Neural progenitor cell (in vitro differentiated cells): ENCODE data around the gene GBF1. TPM values are rescaled to one million over a fixed set of nuclear protein-coding genes. Genes with fewer than 3 reads are reported as not detected.
"Not testable (repeated sequence)": the region's sequence is repeated elsewhere in the genome, so short reads cannot be mapped to it uniquely, and the experiment has no call there.

Experiments
- DNase-seq: peaks from one replicate; pipeline ENCODE4 v3.0.0-alpha.2; 2016; ENCODE audit warnings: low spot score
- H2AFZ ChIP-seq: fragments of 200-600 bp; sonication (generic); replicated peaks from 2 replicates; pipeline ENCODE4 v1.6.1; 2016; ENCODE audit warnings: antibody characterized with exemption
- H3F3A ChIP-seq: fragments of 200-600 bp; sonication (generic); 2 replicates; pipeline ENCODE4 v1.6.1; 2016; ENCODE audit warnings: antibody characterized with exemption, low read depth
- H3K27ac ChIP-seq: fragments of 200-600 bp; sonication (generic); 2 replicates; pipeline ENCODE4 v1.5.1; 2016; ENCODE audit warnings: mild to moderate bottlenecking
- H3K27me3 ChIP-seq: fragments of 200-600 bp; sonication (generic); 2 replicates; pipeline ENCODE4 v1.6.1; 2016; ENCODE audit warnings: mild to moderate bottlenecking, moderate library complexity
- H3K36me3 ChIP-seq: fragments of 200-600 bp; sonication (generic); 2 replicates; pipeline ENCODE4 v1.5.1; 2016
- H3K4me1 ChIP-seq: fragments of 200-600 bp; sonication (generic); 2 replicates; pipeline ENCODE4 v1.6.1; 2016; ENCODE audit warnings: mixed run types
- H3K4me2 ChIP-seq: fragments of 200-600 bp; sonication (generic); 2 replicates; pipeline ENCODE4 v1.6.1; 2016
- H3K4me3 ChIP-seq: fragments of 200-600 bp; sonication (generic); 2 replicates; pipeline ENCODE4 v1.5.1; 2016
- H3K79me2 ChIP-seq: fragments of 200-600 bp; sonication (generic); 2 replicates; pipeline ENCODE4 v1.6.1; 2016; ENCODE audit warnings: low read depth
- H3K9ac ChIP-seq: fragments of 200-600 bp; sonication (generic); 2 replicates; pipeline ENCODE4 v1.6.1; 2016
- H3K9me3 ChIP-seq: fragments of 200-600 bp; sonication (generic); 2 replicates; pipeline ENCODE4 v1.5.1; 2016; ENCODE audit warnings: low read depth
- H4K20me1 ChIP-seq: fragments of 200-600 bp; sonication (generic); 2 replicates; pipeline ENCODE4 v1.6.1; 2016; ENCODE audit warnings: low read depth
- H3K27ac Mint-ChIP-seq: 3 replicates; pipeline ENCODE4 v1.8.0; 2021; ENCODE audit warnings: mixed read lengths
- H3K27me3 Mint-ChIP-seq: 2 replicates; pipeline ENCODE4 v1.8.0; 2022; ENCODE audit warnings: low read depth, mild to moderate bottlenecking, inconsistent platforms, moderate library complexity, mixed read lengths; ENCODE audit not compliant: insufficient read depth
- H3K36me3 Mint-ChIP-seq: 3 replicates; pipeline ENCODE4 v1.8.0; 2021; ENCODE audit warnings: mixed read lengths
- H3K4me1 Mint-ChIP-seq: 3 replicates; pipeline ENCODE4 v1.8.0; 2021; ENCODE audit warnings: mixed read lengths
- H3K4me3 Mint-ChIP-seq: 3 replicates; pipeline ENCODE4 v1.8.0; 2021; ENCODE audit warnings: mild to moderate bottlenecking, moderate library complexity, mixed read lengths
- H3K9me3 Mint-ChIP-seq: 3 replicates; pipeline ENCODE4 v1.8.0; 2020; ENCODE audit warnings: mixed read lengths
- EZH2 ChIP-seq: fragments of 200-600 bp; sonication (generic); IDR thresholded peaks from 2 replicates; pipeline ENCODE4 v1.6.1; 2017; ENCODE audit warnings: antibody characterized with exemption, mild to moderate bottlenecking, moderate library complexity
- EZH2phosphoT487 ChIP-seq: fragments of 200-600 bp; sonication (generic); IDR thresholded peaks from 2 replicates; pipeline ENCODE4 v1.6.1; 2017; ENCODE audit warnings: antibody characterized with exemption
- total RNA-seq: library from RNA; depleted of rRNA; stranded (reverse); fragments of >200 nt; gene quantifications from 2 replicates; pipeline ENCODE4 v1.2.3, GENCODE V29; 2015; ENCODE audit warnings: low replicate concordance
- TF ChIP-seq, protein P1 (sequence below): fragments of 200-600 bp; sonication (generic); IDR thresholded peaks from 2 replicates; pipeline ENCODE4 v1.5.1; 2017; ENCODE audit warnings: antibody characterized with exemption, mild to moderate bottlenecking

Gene GBF1
- total RNA-seq, 1 donor from 2014 or later, result 23.5 TPM

DNA sequence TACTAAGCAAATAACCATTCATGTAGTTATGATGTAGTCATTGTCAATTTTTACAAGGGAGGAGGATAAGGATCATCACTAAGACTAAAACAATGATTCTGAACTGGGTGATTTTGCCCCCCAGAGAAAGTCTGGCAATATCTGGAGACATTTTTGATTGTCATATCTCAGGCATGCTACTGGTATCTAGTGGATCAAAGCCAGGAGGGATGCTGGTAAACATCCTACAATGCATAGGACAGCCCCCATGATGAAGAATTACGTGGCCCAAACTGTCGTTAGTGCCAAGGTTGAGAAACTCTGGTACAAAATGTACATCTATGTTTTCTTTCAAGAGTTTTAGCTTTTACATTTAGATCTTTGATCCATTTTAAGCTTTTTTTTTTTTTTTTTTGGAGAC, 57.3 kb downstream of the GBF1 start:
- no peaks in the 10 kb centered on the region for H3F3A ChIP-seq
- no peak overlapping the region for H3K27ac ChIP-seq
- no peak overlapping the region for H2AFZ ChIP-seq
- no peak overlapping the region for H3K4me2 ChIP-seq
- Mint-ChIP-seq H3K27ac (no peak overlapping the region), H3K27me3 (peaks cover 3% of the 10 kb centered on the region), H3K36me3 (peaks cover 10% of the 10 kb centered on the region), H3K9me3 (peaks cover 3% of the 10 kb centered on the region), H3K4me3 (no peak overlapping the region), H3K4me1 (peaks cover 6% of the 10 kb centered on the region)
- H3K79me2 ChIP-seq, result no peaks in the 10 kb centered on the region
- no peaks in the 10 kb centered on the region for H4K20me1 ChIP-seq
- H3K27me3 ChIP-seq, result no peaks in the 10 kb centered on the region
- H3K9me3 ChIP-seq, result no peaks in the 10 kb centered on the region
- no peaks in the 10 kb centered on the region for H3K36me3 ChIP-seq
- no peak overlapping the region for H3K9ac ChIP-seq
- H3K4me1 ChIP-seq, result no peaks in the 10 kb centered on the region
- no peak overlapping the region for H3K4me3 ChIP-seq
- TF ChIP-seq, protein P1, sequence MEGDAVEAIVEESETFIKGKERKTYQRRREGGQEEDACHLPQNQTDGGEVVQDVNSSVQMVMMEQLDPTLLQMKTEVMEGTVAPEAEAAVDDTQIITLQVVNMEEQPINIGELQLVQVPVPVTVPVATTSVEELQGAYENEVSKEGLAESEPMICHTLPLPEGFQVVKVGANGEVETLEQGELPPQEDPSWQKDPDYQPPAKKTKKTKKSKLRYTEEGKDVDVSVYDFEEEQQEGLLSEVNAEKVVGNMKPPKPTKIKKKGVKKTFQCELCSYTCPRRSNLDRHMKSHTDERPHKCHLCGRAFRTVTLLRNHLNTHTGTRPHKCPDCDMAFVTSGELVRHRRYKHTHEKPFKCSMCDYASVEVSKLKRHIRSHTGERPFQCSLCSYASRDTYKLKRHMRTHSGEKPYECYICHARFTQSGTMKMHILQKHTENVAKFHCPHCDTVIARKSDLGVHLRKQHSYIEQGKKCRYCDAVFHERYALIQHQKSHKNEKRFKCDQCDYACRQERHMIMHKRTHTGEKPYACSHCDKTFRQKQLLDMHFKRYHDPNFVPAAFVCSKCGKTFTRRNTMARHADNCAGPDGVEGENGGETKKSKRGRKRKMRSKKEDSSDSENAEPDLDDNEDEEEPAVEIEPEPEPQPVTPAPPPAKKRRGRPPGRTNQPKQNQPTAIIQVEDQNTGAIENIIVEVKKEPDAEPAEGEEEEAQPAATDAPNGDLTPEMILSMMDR, result no peak
- TF ChIP-seq EZH2phosphoT487 (no peak), EZH2 (no peak)
- DNase-seq, result no peak

DNA sequence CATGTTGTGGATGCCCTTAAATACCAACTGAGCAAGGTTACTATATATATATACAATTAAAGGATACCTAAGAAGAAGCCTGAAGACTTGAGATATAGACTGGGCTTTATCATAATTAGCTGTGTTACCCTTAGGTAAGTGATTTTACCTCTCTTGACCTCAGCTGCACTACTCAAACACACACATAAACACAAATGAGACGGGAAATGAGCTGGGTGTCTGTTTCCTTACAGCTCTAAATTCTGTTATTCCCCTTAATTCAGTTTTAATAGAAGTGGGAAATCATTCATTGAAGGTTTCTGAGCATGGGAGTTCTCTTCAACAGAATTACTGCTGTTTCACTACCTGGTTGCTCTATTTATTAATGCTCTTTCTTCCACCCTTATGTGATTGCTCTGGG, 60.7 kb downstream of the GBF1 start:
- Histone ChIP-seq H3K9ac (no peak overlapping the region), H3K4me1 (peaks cover 6% of the 10 kb centered on the region), H3K79me2 (peaks cover 2% of the 10 kb centered on the region), H3K36me3 (no peaks in the 10 kb centered on the region), H4K20me1 (no peaks in the 10 kb centered on the region), H3K4me2 (no peak overlapping the region), H3K4me3 (no peak overlapping the region), H3K27ac (no peak overlapping the region), H3F3A (no peaks in the 10 kb centered on the region), H2AFZ (no peak overlapping the region), H3K9me3 (no peaks in the 10 kb centered on the region), H3K27me3 (no peaks in the 10 kb centered on the region)
- H3K27ac Mint-ChIP-seq, result no peak overlapping the region
- DNase-seq, result no peak
- peaks cover 5% of the 10 kb centered on the region for H3K9me3 Mint-ChIP-seq
- peaks cover 6% of the 10 kb centered on the region for H3K36me3 Mint-ChIP-seq
- no peak for TF ChIP-seq EZH2phosphoT487
- peaks cover 13% of the 10 kb centered on the region for H3K4me1 Mint-ChIP-seq
- H3K4me3 Mint-ChIP-seq, result no peak overlapping the region
- H3K27me3 Mint-ChIP-seq, result peaks cover 3% of the 10 kb centered on the region

DNA sequence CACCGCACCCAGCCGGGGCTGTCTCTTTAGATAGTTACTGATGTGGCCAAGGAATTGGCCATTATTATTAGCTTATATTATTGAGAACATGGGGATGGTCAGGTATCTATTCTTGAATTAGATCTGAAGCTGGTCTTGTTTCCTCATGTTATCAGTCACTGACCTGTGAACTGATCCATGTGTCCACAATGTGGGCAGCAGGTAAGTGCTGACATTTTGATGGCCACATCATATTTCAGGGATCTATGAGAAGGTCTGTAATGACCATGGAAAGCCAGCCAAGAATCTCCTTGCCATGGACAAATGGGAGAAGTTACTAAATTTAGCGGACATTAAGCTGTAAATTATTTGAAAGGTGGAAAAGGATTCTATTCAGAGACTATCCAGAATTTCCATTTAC, 61.4 kb downstream of the GBF1 start:
- Histone ChIP-seq H3K4me1 (peaks cover 13% of the 10 kb centered on the region), H2AFZ (no peak overlapping the region), H4K20me1 (no peaks in the 10 kb centered on the region), H3K9me3 (no peaks in the 10 kb centered on the region), H3K4me2 (no peak overlapping the region), H3K27ac (no peak overlapping the region), H3K27me3 (no peaks in the 10 kb centered on the region), H3F3A (no peaks in the 10 kb centered on the region), H3K36me3 (no peaks in the 10 kb centered on the region), H3K9ac (no peak overlapping the region), H3K79me2 (peaks cover 9% of the 10 kb centered on the region), H3K4me3 (no peak overlapping the region)
- TF ChIP-seq EZH2 (no peak), EZH2phosphoT487 (no peak)
- TF ChIP-seq, protein P1, result no peak
- peaks cover 3% of the 10 kb centered on the region for H3K27me3 Mint-ChIP-seq
- peaks cover 6% of the 10 kb centered on the region for H3K36me3 Mint-ChIP-seq
- H3K4me1 Mint-ChIP-seq, result peaks cover 17% of the 10 kb centered on the region
- DNase-seq, result no peak
- H3K27ac Mint-ChIP-seq, result no peak overlapping the region
- peaks cover 5% of the 10 kb centered on the region for H3K9me3 Mint-ChIP-seq
- H3K4me3 Mint-ChIP-seq, result no peak overlapping the region

DNA sequence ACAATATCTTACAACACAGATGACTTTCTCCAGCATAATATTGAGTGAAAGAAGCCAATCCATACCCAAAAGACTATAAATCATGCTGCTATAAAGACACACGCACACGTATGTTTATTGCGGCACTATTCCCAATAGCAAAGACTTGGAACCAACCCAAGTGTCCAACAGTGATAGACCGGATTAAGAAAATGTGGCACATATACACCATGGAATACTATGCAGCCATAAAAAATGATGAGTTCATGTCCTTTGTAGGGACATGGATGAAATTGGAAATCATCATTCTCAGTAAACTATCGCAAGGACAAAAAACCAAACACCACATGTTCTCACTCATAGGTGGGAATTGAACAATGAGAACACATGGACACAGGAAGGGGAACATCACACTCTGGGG, 63.0 kb downstream of the GBF1 start:
- H3K4me3 ChIP-seq, H3K9ac ChIP-seq, H3K27ac ChIP-seq, H3K4me3 Mint-ChIP-seq, H3K27me3 ChIP-seq, H3F3A ChIP-seq, H3K36me3 ChIP-seq, H3K27me3 Mint-ChIP-seq, H3K36me3 Mint-ChIP-seq, H3K27ac Mint-ChIP-seq, DNase-seq, H3K9me3 ChIP-seq, H3K4me2 ChIP-seq, H3K9me3 Mint-ChIP-seq, H2AFZ ChIP-seq, H4K20me1 ChIP-seq: not testable (repeated sequence)
- H3K4me1 Mint-ChIP-seq, result peaks cover 27% of the 10 kb centered on the region
- peaks cover 24% of the 10 kb centered on the region for H3K79me2 ChIP-seq
- H3K4me1 ChIP-seq, result peaks cover 24% of the 10 kb centered on the region
